ENCODE results near the gene PTCHD4.
"Not testable (repeated sequence)": the region's sequence is repeated elsewhere in the genome, so short reads cannot be mapped to it uniquely, and the experiment has no call there.

- TF ChIP-seq CTCF, POLR2A, POLR2AphosphoS5, EP300 (IDR thresholded peaks at IDR 0.05): not testable (repeated sequence)
Observed at GRCh38 chr6:48102476-48103195, 8.4 kb downstream of the PTCHD4 start.
